Measurements from ENCODE around the gene BLID.

GRCh38 chr11:122107566-122107965, 8.4 kb downstream of the BLID start:
- TF ChIP-seq, protein P1, sequence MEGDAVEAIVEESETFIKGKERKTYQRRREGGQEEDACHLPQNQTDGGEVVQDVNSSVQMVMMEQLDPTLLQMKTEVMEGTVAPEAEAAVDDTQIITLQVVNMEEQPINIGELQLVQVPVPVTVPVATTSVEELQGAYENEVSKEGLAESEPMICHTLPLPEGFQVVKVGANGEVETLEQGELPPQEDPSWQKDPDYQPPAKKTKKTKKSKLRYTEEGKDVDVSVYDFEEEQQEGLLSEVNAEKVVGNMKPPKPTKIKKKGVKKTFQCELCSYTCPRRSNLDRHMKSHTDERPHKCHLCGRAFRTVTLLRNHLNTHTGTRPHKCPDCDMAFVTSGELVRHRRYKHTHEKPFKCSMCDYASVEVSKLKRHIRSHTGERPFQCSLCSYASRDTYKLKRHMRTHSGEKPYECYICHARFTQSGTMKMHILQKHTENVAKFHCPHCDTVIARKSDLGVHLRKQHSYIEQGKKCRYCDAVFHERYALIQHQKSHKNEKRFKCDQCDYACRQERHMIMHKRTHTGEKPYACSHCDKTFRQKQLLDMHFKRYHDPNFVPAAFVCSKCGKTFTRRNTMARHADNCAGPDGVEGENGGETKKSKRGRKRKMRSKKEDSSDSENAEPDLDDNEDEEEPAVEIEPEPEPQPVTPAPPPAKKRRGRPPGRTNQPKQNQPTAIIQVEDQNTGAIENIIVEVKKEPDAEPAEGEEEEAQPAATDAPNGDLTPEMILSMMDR (IDR thresholded peaks at IDR 0.05), result no peak
- TF ChIP-seq POLR2AphosphoS5 (IDR thresholded peaks at IDR 0.05), result no peak

Measured in prostate gland (tissue), 2 donors.